Astrocyte (in vitro differentiated cells and primary cell): ENCODE data around the gene INSRR. TPM values are rescaled to one million over a fixed set of nuclear protein-coding genes. Genes with fewer than 3 reads are reported as not detected.

ENCODE experiments used
- DNase-seq: peaks from one replicate; pipeline ENCODE4 v3.0.0-alpha.2; 2010; ENCODE audit warnings: low read depth
- FAIRE-seq: peaks from 2 replicates; lab custom pipeline; 2011; peaks lifted over from hg19 to GRCh38; lab: Jason Lieb, UNC
- H2AFZ ChIP-seq: 2 replicates; pipeline ENCODE4 v1.6.0; 2012; ENCODE audit warnings: low read depth, low read length, inconsistent platforms
- H3K27ac ChIP-seq: 2 replicates; pipeline ENCODE4 v1.5.1; 2011; ENCODE audit warnings: low read depth, low read length, inconsistent platforms
- H3K27me3 ChIP-seq: 2 replicates; pipeline ENCODE4 v1.6.0; 2011; ENCODE audit warnings: low read length, inconsistent platforms; ENCODE audit not compliant: insufficient read depth
- H3K36me3 ChIP-seq: 2 replicates; pipeline ENCODE4 v1.5.1; 2011; ENCODE audit warnings: low read length, inconsistent platforms; ENCODE audit not compliant: insufficient read depth
- H3K4me1 ChIP-seq: 2 replicates; pipeline ENCODE4 v1.5.1; 2011; ENCODE audit warnings: low read length, inconsistent platforms; ENCODE audit not compliant: insufficient read depth
- H3K4me2 ChIP-seq: 2 replicates; pipeline ENCODE4 v1.6.0; 2012; ENCODE audit warnings: low read length, inconsistent platforms
- H3K4me3 ChIP-seq: 2 replicates; pipeline ENCODE4 v1.5.1; 2011; ENCODE audit warnings: low read depth, mild to moderate bottlenecking, low read length, inconsistent platforms; ENCODE audit not compliant: insufficient read depth
- H3K79me2 ChIP-seq: 2 replicates; pipeline ENCODE4 v1.6.0; 2012; ENCODE audit warnings: mild to moderate bottlenecking, low read length, inconsistent platforms; ENCODE audit not compliant: insufficient read depth
- H3K9ac ChIP-seq: 2 replicates; pipeline ENCODE4 v1.6.0; 2012; ENCODE audit warnings: mild to moderate bottlenecking, low read length, inconsistent platforms
- H3K9me3 ChIP-seq: 2 replicates; pipeline ENCODE4 v1.5.1; 2012; ENCODE audit warnings: low read depth, mild to moderate bottlenecking, low read length, inconsistent platforms; ENCODE audit not compliant: insufficient read depth
- H4K20me1 ChIP-seq: 2 replicates; pipeline ENCODE4 v1.6.0; 2012; ENCODE audit warnings: low read length, inconsistent platforms; ENCODE audit not compliant: insufficient read depth
- H3K27ac Mint-ChIP-seq: one replicate; pipeline ENCODE4 v1.8.0; 2021; ENCODE audit warnings: mild to moderate bottlenecking, mixed read lengths; ENCODE audit not compliant: unreplicated experiment
- H3K27me3 Mint-ChIP-seq: one replicate; pipeline ENCODE4 v1.8.0; 2021; ENCODE audit warnings: low read depth, mixed read lengths; ENCODE audit not compliant: unreplicated experiment
- H3K36me3 Mint-ChIP-seq: one replicate; pipeline ENCODE4 v1.8.0; 2021; ENCODE audit warnings: low read depth, mixed read lengths; ENCODE audit not compliant: unreplicated experiment
- H3K4me1 Mint-ChIP-seq: one replicate; pipeline ENCODE4 v1.8.0; 2021; ENCODE audit warnings: low read depth, mixed read lengths; ENCODE audit not compliant: unreplicated experiment
- H3K4me3 Mint-ChIP-seq: one replicate; pipeline ENCODE4 v1.8.0; 2021; ENCODE audit warnings: mild to moderate bottlenecking, moderate library complexity, mixed read lengths; ENCODE audit not compliant: unreplicated experiment
- H3K9me3 Mint-ChIP-seq: one replicate; pipeline ENCODE4 v1.8.0; 2021; ENCODE audit warnings: mild to moderate bottlenecking, mixed read lengths; ENCODE audit not compliant: unreplicated experiment
- EZH2 ChIP-seq: IDR thresholded peaks from 2 replicates; pipeline ENCODE4 v1.6.1; 2012; ENCODE audit warnings: mild to moderate bottlenecking, low read length, inconsistent platforms; ENCODE audit not compliant: insufficient read depth
- total RNA-seq: library from RNA; stranded (reverse); gene quantifications from 2 replicates; pipeline ENCODE4 v1.2.1, GENCODE V29; 2021
- TF ChIP-seq, protein P1 (sequence below): IDR thresholded peaks from 2 replicates; pipeline ENCODE4 v1.5.1; 2011; ENCODE audit warnings: low read depth, mild to moderate bottlenecking, inconsistent platforms, low read length, moderate library complexity; ENCODE audit not compliant: insufficient read depth

The INSRR gene
- total RNA-seq, 1 donor from 2014 or later = 0.05 TPM

DNA sequence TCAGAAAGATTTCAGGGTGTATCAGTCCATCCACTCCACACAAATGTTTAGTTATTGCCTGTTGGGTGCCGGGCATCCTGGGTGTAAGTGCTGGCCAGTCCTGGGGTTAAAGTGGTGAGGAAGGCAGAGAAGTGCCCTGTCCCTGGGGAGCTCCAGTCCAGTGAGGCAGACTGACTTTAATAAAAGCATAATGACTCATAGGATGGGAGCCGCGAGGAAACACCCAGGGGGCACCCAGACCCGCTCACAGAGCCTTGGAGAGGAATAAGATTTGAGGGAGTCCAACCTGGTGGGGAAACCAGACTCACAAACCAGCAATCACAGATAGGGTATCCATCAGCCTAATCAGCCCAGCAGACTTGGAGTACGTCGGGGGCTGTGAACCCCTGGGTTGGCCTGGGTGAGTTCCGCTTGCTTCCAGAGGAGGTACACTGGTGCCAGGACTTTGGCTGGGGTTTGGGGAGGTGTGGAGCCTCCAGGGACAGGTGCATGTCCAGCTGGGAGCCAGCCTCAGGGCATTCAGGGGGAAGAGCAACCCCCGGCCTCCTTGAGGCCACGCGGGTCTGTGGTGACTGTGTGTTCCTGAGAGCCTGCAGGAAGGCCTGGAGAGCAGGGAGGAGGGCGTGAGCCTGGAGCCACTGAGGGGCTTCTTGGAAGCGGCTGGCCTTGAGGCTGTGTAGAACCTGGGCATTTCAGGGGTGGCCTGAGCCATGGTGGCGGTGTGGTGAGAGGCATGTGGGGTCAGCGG lies 38.3 kb upstream of the INSRR start:
- H3K9me3 Mint-ChIP-seq = peaks cover 3% of the 10 kb centered on the region
- Histone ChIP-seq H3K9ac (peak overlapping the region; percentile 76), H2AFZ (no peak overlapping the region), H3K4me3 (peak overlapping the region; percentile 12), H3K27me3 (no peaks in the 10 kb centered on the region), H3K27ac (peak overlapping the region; percentile 96), H3K79me2 (peaks cover 63% of the 10 kb centered on the region), H3K9me3 (no peaks in the 10 kb centered on the region), H4K20me1 (peaks cover 12% of the 10 kb centered on the region), H3K36me3 (no peaks in the 10 kb centered on the region), H3K4me1 (peaks cover 80% of the 10 kb centered on the region), H3K4me2 (peak overlapping the region; percentile 82)
- H3K27me3 Mint-ChIP-seq = peaks cover 7% of the 10 kb centered on the region
- FAIRE-seq (no peak), DNase-seq (peak; percentile 66)
- H3K4me1 Mint-ChIP-seq = peaks cover 51% of the 10 kb centered on the region
- peaks cover 2% of the 10 kb centered on the region for H3K36me3 Mint-ChIP-seq
- no peak for TF ChIP-seq EZH2
- TF ChIP-seq, protein P1, sequence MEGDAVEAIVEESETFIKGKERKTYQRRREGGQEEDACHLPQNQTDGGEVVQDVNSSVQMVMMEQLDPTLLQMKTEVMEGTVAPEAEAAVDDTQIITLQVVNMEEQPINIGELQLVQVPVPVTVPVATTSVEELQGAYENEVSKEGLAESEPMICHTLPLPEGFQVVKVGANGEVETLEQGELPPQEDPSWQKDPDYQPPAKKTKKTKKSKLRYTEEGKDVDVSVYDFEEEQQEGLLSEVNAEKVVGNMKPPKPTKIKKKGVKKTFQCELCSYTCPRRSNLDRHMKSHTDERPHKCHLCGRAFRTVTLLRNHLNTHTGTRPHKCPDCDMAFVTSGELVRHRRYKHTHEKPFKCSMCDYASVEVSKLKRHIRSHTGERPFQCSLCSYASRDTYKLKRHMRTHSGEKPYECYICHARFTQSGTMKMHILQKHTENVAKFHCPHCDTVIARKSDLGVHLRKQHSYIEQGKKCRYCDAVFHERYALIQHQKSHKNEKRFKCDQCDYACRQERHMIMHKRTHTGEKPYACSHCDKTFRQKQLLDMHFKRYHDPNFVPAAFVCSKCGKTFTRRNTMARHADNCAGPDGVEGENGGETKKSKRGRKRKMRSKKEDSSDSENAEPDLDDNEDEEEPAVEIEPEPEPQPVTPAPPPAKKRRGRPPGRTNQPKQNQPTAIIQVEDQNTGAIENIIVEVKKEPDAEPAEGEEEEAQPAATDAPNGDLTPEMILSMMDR = no peak
- H3K4me3 Mint-ChIP-seq = peak overlapping the region; percentile 74
- peak overlapping the region; percentile 98 for H3K27ac Mint-ChIP-seq

DNA sequence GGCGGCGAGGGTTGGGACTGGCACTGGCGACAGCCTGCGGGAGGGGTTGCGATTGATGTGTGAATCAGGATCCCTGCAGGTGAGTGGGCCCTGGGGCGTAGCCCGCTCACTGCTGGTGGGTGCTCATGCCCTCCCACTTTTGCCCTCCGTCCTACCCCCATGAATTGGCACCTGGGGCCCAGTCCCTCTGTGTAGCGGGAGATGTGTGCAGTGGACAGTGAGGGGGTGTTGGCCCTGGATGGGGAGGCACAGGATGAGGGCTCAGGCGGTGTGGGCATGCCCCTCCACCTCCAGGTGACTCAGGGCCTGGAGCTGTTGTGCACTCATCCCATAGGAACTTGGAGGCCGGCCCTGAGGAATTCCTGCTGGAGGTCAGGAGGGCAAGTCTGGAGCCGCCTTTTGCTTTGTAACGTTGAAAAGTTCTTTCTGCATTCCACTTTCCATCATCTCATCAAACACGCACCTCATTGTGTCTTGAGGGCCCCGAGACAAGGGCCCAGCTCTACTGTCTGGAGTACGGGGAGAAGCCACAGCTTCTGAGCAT lies 37.6 kb upstream of the INSRR start:
- H3K9me3 ChIP-seq = no peaks in the 10 kb centered on the region
- H3K9ac ChIP-seq = peak overlapping the region; percentile 76
- peak; percentile 68 for FAIRE-seq
- peak overlapping the region; percentile 12 for H3K4me3 ChIP-seq
- H3K27ac ChIP-seq = peak overlapping the region; percentile 96
- no peaks in the 10 kb centered on the region for H3K27me3 ChIP-seq
- Mint-ChIP-seq H3K27me3 (peaks cover 9% of the 10 kb centered on the region), H3K36me3 (peaks cover 2% of the 10 kb centered on the region), H3K4me3 (peak overlapping the region; percentile 74), H3K9me3 (peaks cover 3% of the 10 kb centered on the region), H3K27ac (peak overlapping the region; percentile 98), H3K4me1 (peaks cover 48% of the 10 kb centered on the region)
- peaks cover 8% of the 10 kb centered on the region for H4K20me1 ChIP-seq
- TF ChIP-seq EZH2 = no peak
- TF ChIP-seq, protein P1 = no peak
- H3K4me2 ChIP-seq = peak overlapping the region; percentile 82
- H3K36me3 ChIP-seq = no peaks in the 10 kb centered on the region
- H2AFZ ChIP-seq = no peak overlapping the region
- DNase-seq = peak; percentile 92
- peaks cover 56% of the 10 kb centered on the region for H3K79me2 ChIP-seq
- H3K4me1 ChIP-seq = peaks cover 75% of the 10 kb centered on the region
